ENCODE data around the gene WRNIP1. TPM values are rescaled to one million over a fixed set of nuclear protein-coding genes. Genes with fewer than 3 reads are reported as not detected.

WRNIP1 gene
- total and polyA plus RNA-seq, 2 of the 8 experiments (the other 6 are each of a cell fraction or from before 2014, with no cell fraction given) = 38.2 to 39.2 TPM

- TF ChIP-seq E2F6 (IDR thresholded peaks at IDR 0.05) (no peak), RNF2 (IDR thresholded peaks at IDR 0.05; ENCODE audit: borderline replicate concordance, low read depth, low read length, missing control alignments, poor library complexity, severe bottlenecking) (no peak), MAFK (IDR thresholded peaks at IDR 0.05; ENCODE audit: low read depth, low read length) (no peak), USF2 (IDR thresholded peaks at IDR 0.05; ENCODE audit: low read length) (no peak)
Measured at GRCh38 chr6:2770171-2770570, 5.0 kb downstream of the WRNIP1 start (continued).

All from H1 (cell line).